IMR-90 (cell line): ENCODE data around the gene STOM. TPM values are rescaled to one million over a fixed set of nuclear protein-coding genes. Genes with fewer than 3 reads are reported as not detected.

Experiments used
- ATAC-seq: fragments of 200-7000 bp; cut with Tn5 transposase; 2 replicates; pipeline ENCODE4 v1.9.1; 2020; ENCODE audit warnings: low read depth, mild to moderate bottlenecking, moderate library complexity
- BruUV-seq: library from RNA; stranded (reverse); fragments of 400-500 nt; replicated peaks from 2 replicates; lab custom pipeline; 2021; lab: Mats Ljungman, UMichigan
- CTCF ChIA-PET: fragments of 300-600 bp; formaldehyde crosslinking; extraction: SDS; loops from one replicate; lab custom pipeline; 2021; ENCODE audit warnings: antibody characterized with exemption; lab: Yijun Ruan, JAX
- POLR2A ChIA-PET: fragments of 300-600 bp; sonication (Branson Sonifier 250); formaldehyde crosslinking; loops from one replicate; lab custom pipeline; 2022; ENCODE audit warnings: antibody characterized with exemption; ENCODE audit not compliant: unreplicated experiment; lab: Charles Lee
- DNase-seq: peaks from one replicate; pipeline ENCODE4 v3.0.0; 2013
- H2AFZ ChIP-seq: replicated peaks from 2 replicates; pipeline ENCODE3; 2013; ENCODE audit warnings: low read length, mild to moderate bottlenecking; ENCODE audit not compliant: poor library complexity
- H2AK5ac ChIP-seq: 2 replicates; pipeline ENCODE4 v1.6.1; 2013; ENCODE audit warnings: low read depth, low read length, inconsistent platforms
- H2AK9ac ChIP-seq: replicated peaks from 2 replicates; pipeline ENCODE3; 2013; ENCODE audit warnings: mild to moderate bottlenecking, low read depth, low read length, moderate library complexity; ENCODE audit not compliant: poor library complexity
- H2BK120ac ChIP-seq: 2 replicates; pipeline ENCODE4 v1.6.1; 2013; ENCODE audit warnings: low read depth, low read length, inconsistent platforms
- H2BK15ac ChIP-seq: 3 replicates; pipeline ENCODE4 v1.6.1; 2013; ENCODE audit warnings: low read depth, low read length, inconsistent platforms
- H2BK20ac ChIP-seq: 2 replicates; pipeline ENCODE4 v1.6.1; 2013; ENCODE audit warnings: low read depth, mild to moderate bottlenecking, inconsistent platforms, low read length, moderate library complexity
- H2BK5ac ChIP-seq: 2 replicates; pipeline ENCODE4 v1.6.1; 2013; ENCODE audit warnings: mild to moderate bottlenecking, low read depth, low read length, inconsistent platforms; ENCODE audit not compliant: poor library complexity, severe bottlenecking
- H3K14ac ChIP-seq: replicated peaks from 2 replicates; pipeline ENCODE4 v1.6.1; 2013; ENCODE audit warnings: low read depth, low read length, inconsistent platforms
- H3K18ac ChIP-seq: 2 replicates; pipeline ENCODE4 v1.6.1; 2013; ENCODE audit warnings: low read depth, low read length, control low read depth
- H3K23ac ChIP-seq: 2 replicates; pipeline ENCODE4 v1.6.1; 2013; ENCODE audit warnings: low read depth, low read length, inconsistent platforms
- H3K27ac ChIP-seq: 2 replicates; pipeline ENCODE4 v1.5.1; 2013; ENCODE audit warnings: mild to moderate bottlenecking, control low read depth, low read length; ENCODE audit not compliant: insufficient read depth
- H3K27me3 ChIP-seq: 2 replicates; pipeline ENCODE4 v1.6.1; 2013; ENCODE audit warnings: low read length; ENCODE audit not compliant: control insufficient read depth, insufficient read depth
- H3K36me3 ChIP-seq: 2 replicates; pipeline ENCODE4 v1.6.1; 2013; ENCODE audit warnings: low read length, mixed read lengths; ENCODE audit not compliant: control insufficient read depth, insufficient read depth
- H3K4ac ChIP-seq: 2 replicates; pipeline ENCODE4 v1.6.1; 2013; ENCODE audit warnings: low read depth, low read length, inconsistent platforms
- H3K4me1 ChIP-seq: 2 replicates; pipeline ENCODE4 v1.6.1; 2013; ENCODE audit warnings: low read length, mixed read lengths; ENCODE audit not compliant: control insufficient read depth, insufficient read depth
- H3K4me2 ChIP-seq: 2 replicates; pipeline ENCODE4 v1.6.1; 2013; ENCODE audit warnings: low read depth, mild to moderate bottlenecking, control low read depth, low read length, moderate library complexity
- H3K4me3 ChIP-seq: 2 replicates; pipeline ENCODE4 v1.5.1; 2013; ENCODE audit warnings: low read depth, mild to moderate bottlenecking, control low read depth, low read length, moderate library complexity; ENCODE audit not compliant: insufficient read depth
- H3K56ac ChIP-seq: 2 replicates; pipeline ENCODE4 v1.6.1; 2013; ENCODE audit warnings: low read length, inconsistent platforms; ENCODE audit not compliant: insufficient read depth; ENCODE audit errors: extremely low read depth
- H3K79me1 ChIP-seq, 2 experiments: 2 replicates each; pipeline ENCODE4 v1.6.1; 2013; ENCODE audit warnings: low read length in 2 of 2, inconsistent platforms in 1 of 2, low read depth in 1 of 2
- H3K9ac ChIP-seq: 2 replicates; pipeline ENCODE4 v1.6.1; 2013; ENCODE audit warnings: low read depth, low read length, control low read depth
- H3K9me1 ChIP-seq: 2 replicates; pipeline ENCODE4 v1.6.1; 2013; ENCODE audit warnings: low read length, inconsistent platforms; ENCODE audit not compliant: insufficient read depth
- H3K9me3 ChIP-seq: 2 replicates; pipeline ENCODE4 v1.6.1; 2013; ENCODE audit warnings: low read length; ENCODE audit not compliant: control insufficient read depth, insufficient read depth
- H4K20me1 ChIP-seq: 2 replicates; pipeline ENCODE4 v1.6.1; 2013; ENCODE audit warnings: low read length, inconsistent platforms; ENCODE audit not compliant: insufficient read depth
- H4K5ac ChIP-seq: 2 replicates; pipeline ENCODE4 v1.6.1; 2013; ENCODE audit warnings: mild to moderate bottlenecking, low read depth, low read length, control low read depth
- H4K8ac ChIP-seq, 2 experiments: 2 replicates each; pipeline ENCODE4 v1.6.1; 2013; ENCODE audit warnings: low read depth in 2 of 2, low read length in 2 of 2, control low read depth in 1 of 2, inconsistent platforms in 1 of 2
- H4K91ac ChIP-seq: 2 replicates; pipeline ENCODE4 v1.6.1; 2013; ENCODE audit warnings: low read depth, low read length, inconsistent platforms; ENCODE audit not compliant: insufficient read depth
- CEBPB ChIP-seq: IDR thresholded peaks from 2 replicates; pipeline ENCODE4 v1.6.1; 2012; ENCODE audit warnings: low read depth, low read length, improper control_type of control experiment
- CHD1 ChIP-seq: IDR thresholded peaks from 2 replicates; pipeline ENCODE4 v1.6.1; 2012; ENCODE audit warnings: low read depth, low read length, improper control_type of control experiment
- MAFK ChIP-seq: IDR thresholded peaks from 2 replicates; pipeline ENCODE4 v1.6.1; 2012; ENCODE audit warnings: low read depth, low read length, improper control_type of control experiment
- MAZ ChIP-seq: IDR thresholded peaks from 2 replicates; pipeline ENCODE4 v1.6.1; 2012; ENCODE audit warnings: low read depth, mild to moderate bottlenecking, low read length, improper control_type of control experiment, moderate library complexity, borderline replicate concordance
- NFE2L2 ChIP-seq: fragments of 150-350 bp; IDR thresholded peaks from 2 replicates; pipeline ENCODE4 v1.6.1; 2016; ENCODE audit warnings: low read depth, mild to moderate bottlenecking, low read length
- POLR2A ChIP-seq: IDR thresholded peaks from 2 replicates; pipeline ENCODE4 v1.6.1; 2012; ENCODE audit warnings: mild to moderate bottlenecking, low read depth, low read length
- RAD21 ChIP-seq: IDR thresholded peaks from 2 replicates; pipeline ENCODE4 v1.6.1; 2012; ENCODE audit warnings: low read length, improper control_type of control experiment
- RCOR1 ChIP-seq: IDR thresholded peaks from 2 replicates; pipeline ENCODE4 v1.6.1; 2012; ENCODE audit warnings: mild to moderate bottlenecking, low read length, improper control_type of control experiment; ENCODE audit not compliant: insufficient replicate concordance
- RFX5 ChIP-seq: IDR thresholded peaks from 2 replicates; pipeline ENCODE4 v1.8.0; 2012; ENCODE audit warnings: low read depth, mild to moderate bottlenecking, low read length, moderate library complexity
- SMC3 ChIP-seq: fragments of 150-350 bp; IDR thresholded peaks from 2 replicates; pipeline ENCODE4 v1.6.1; 2016; ENCODE audit warnings: low read depth, mild to moderate bottlenecking, antibody characterized with exemption, low read length, moderate library complexity
- whole genome bisulfite sequencing, 2 experiments: methylation state at CpG; one replicate each; pipeline versions ENCODE4 v1.1.5 to v1.1.7; 2013; ENCODE audit warnings: missing lambda C conversion rate in 2 of 2; ENCODE audit not compliant: insufficient read length in 1 of 2; ENCODE audit errors: extremely low coverage in 2 of 2; 5-methylcytosine and 5-hydroxymethylcytosine counted together
- dilution Hi-C: fragments of 300-500 bp; cut with HindIII; formaldehyde crosslinking; loops from one replicate; pipeline ENCODE4 v1.14.3; 2018; ENCODE audit warnings: low sequenced_read_pairs; ENCODE audit not compliant: unreplicated experiment
- in situ Hi-C: fragments of 300-500 bp; cut with MboI; formaldehyde crosslinking; loops from 3 replicates; pipeline ENCODE4 v1.14.3; 2019; ENCODE audit warnings: low sequenced_read_pairs, inconsistent platforms, mixed read lengths
- intact Hi-C: fragments of 100-400 bp; cut with micrococcal nuclease; formaldehyde crosslinking; loops from 2 replicates; pipeline ENCODE4 v1.10.0; 2022
- polyA plus RNA-seq, 3 experiments: library from polyadenylated mRNA; depleted of rRNA; stranded (reverse); fragments of >200 nt; gene quantifications; 2 replicates each; pipeline ENCODE4 v1.2.3, GENCODE V29; 2012; ENCODE audit warnings: low replicate concordance in 1 of 3
- total RNA-seq: library from RNA; depleted of rRNA; stranded (reverse); fragments of >200 nt; gene quantifications from 2 replicates; pipeline ENCODE4 v1.2.3, GENCODE V29; 2012
- TF ChIP-seq, protein P1 (sequence below): conservative IDR thresholded peaks from 2 replicates; pipeline ENCODE4 v1.5.1; 2012; ENCODE audit warnings: mild to moderate bottlenecking, low read depth, low read length, improper control_type of control experiment
- TF ChIP-seq, protein P2 (sequence below): fragments of 150-350 bp; IDR thresholded peaks from 2 replicates; pipeline ENCODE4 v1.6.1; 2016; ENCODE audit warnings: low read depth, mild to moderate bottlenecking, low read length, moderate library complexity, borderline replicate concordance

Gene STOM
- total and polyA plus RNA-seq, 2 of the 4 experiments (the other 2 are of a cell fraction), result 78.4 to 84.8 TPM

DNA sequence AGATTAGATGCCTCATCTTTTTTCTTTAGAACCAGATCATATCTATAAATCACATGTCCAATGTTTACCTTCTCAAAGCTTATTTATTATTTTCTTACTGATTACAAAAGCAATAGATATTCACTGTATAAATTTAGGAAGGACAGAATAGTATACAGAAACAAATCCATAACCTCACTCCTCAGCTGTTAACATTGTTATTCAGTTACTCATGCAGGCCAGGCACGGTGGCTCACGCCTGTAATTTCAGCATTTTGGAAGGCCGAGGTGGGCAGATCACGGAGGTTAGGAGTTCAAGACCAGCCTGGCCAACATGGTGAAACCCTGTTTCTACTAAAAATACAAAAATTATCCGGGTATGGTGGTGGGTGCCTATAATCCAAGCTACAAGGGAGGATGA lies 15.3 kb downstream of the STOM start (continued):
- TF ChIP-seq, protein P1, sequence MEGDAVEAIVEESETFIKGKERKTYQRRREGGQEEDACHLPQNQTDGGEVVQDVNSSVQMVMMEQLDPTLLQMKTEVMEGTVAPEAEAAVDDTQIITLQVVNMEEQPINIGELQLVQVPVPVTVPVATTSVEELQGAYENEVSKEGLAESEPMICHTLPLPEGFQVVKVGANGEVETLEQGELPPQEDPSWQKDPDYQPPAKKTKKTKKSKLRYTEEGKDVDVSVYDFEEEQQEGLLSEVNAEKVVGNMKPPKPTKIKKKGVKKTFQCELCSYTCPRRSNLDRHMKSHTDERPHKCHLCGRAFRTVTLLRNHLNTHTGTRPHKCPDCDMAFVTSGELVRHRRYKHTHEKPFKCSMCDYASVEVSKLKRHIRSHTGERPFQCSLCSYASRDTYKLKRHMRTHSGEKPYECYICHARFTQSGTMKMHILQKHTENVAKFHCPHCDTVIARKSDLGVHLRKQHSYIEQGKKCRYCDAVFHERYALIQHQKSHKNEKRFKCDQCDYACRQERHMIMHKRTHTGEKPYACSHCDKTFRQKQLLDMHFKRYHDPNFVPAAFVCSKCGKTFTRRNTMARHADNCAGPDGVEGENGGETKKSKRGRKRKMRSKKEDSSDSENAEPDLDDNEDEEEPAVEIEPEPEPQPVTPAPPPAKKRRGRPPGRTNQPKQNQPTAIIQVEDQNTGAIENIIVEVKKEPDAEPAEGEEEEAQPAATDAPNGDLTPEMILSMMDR, result no peak
- TF ChIP-seq RAD21, result no peak
- TF ChIP-seq SMC3, result no peak
- no peak for TF ChIP-seq MAZ
- no peak for TF ChIP-seq RFX5

DNA sequence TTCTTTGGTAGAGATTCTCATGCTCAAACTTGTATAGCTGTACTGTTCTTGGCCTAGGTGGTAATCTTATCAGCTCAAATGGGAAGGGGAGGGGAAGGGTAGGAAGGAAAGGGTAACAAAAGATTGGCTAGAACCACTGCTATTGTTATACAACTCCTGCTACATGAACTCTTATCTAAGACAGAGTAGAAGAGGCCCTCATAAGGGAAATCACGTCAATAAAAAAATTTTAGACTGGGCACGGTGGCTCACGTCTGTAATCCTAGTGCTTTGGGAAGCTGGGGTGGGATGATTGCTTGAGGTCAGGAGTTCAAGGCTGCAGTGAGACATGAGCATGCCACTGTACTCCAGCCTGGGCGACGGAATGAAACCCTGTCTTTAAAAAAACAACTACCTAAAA lies 15.9 kb downstream of the STOM start:
- peak overlapping the region; percentile 97 for H2AK5ac ChIP-seq
- peak overlapping the region; percentile 92 for H2BK5ac ChIP-seq
- H2BK20ac ChIP-seq, result peak overlapping the region; percentile 97
- CTCF ChIA-PET, result no interaction called here
- peak overlapping the region; percentile 96 for H2BK120ac ChIP-seq
- in situ Hi-C loops (no loop called here), intact Hi-C loops (no loop called here), dilution Hi-C loops (no loop called here)
- H4K20me1 ChIP-seq, result peaks cover 9% of the 10 kb centered on the region; the same call in 1 of the 2 replicates
- no peak for DNase-seq
- peaks cover 23% of the 10 kb centered on the region for H3K4me1 ChIP-seq
- H4K5ac ChIP-seq, result peak overlapping the region; percentile 89
- H2AFZ ChIP-seq, result no peak overlapping the region
- H3K18ac ChIP-seq, result peak overlapping the region; percentile 92
- no TSS peak for BruUV-seq
- POLR2A ChIA-PET, result no interaction called here
- no peaks in the 10 kb centered on the region for H3K9me3 ChIP-seq
- H3K23ac ChIP-seq, result peak overlapping the region; percentile 93
- H3K36me3 ChIP-seq, result peaks cover 29% of the 10 kb centered on the region
- peaks cover 17% of the 10 kb centered on the region for H3K9me1 ChIP-seq
- no CpG with 5 or more reads among the region's 5 CpGs for WGBS, 2 experiments
- H4K8ac ChIP-seq, result peak overlapping the region; percentile 40 to 90
- H3K79me1 ChIP-seq, result peaks cover 26 to 58% of the 10 kb centered on the region in 2 experiments
- peak overlapping the region; percentile 89 for H4K91ac ChIP-seq
- peak; percentile 24 for ATAC-seq
- peak overlapping the region; percentile 93; the same call in 2 of the 3 replicates for H2BK15ac ChIP-seq
- peak overlapping the region; percentile 98 for H3K27ac ChIP-seq
- H3K4ac ChIP-seq, result peak overlapping the region; percentile 91
- H3K56ac ChIP-seq, result peak overlapping the region; percentile 74
- H3K27me3 ChIP-seq, result no peaks in the 10 kb centered on the region
- H3K4me3 ChIP-seq, result no peak overlapping the region
- H2AK9ac ChIP-seq, result no peak overlapping the region
- peak overlapping the region; percentile 39 for H3K9ac ChIP-seq
- peak overlapping the region; percentile 94 for H3K14ac ChIP-seq
- H3K4me2 ChIP-seq, result no peak overlapping the region
- TF ChIP-seq RCOR1 (no peak), NFE2L2 (no peak), POLR2A (no peak), RAD21 (no peak), CHD1 (no peak), RFX5 (no peak), MAFK (no peak), CEBPB (no peak)
- TF ChIP-seq, protein P2, sequence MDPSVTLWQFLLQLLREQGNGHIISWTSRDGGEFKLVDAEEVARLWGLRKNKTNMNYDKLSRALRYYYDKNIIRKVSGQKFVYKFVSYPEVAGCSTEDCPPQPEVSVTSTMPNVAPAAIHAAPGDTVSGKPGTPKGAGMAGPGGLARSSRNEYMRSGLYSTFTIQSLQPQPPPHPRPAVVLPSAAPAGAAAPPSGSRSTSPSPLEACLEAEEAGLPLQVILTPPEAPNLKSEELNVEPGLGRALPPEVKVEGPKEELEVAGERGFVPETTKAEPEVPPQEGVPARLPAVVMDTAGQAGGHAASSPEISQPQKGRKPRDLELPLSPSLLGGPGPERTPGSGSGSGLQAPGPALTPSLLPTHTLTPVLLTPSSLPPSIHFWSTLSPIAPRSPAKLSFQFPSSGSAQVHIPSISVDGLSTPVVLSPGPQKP, result no peak
- TF ChIP-seq, protein P1, result no peak
